Smooth muscle cell (in vitro differentiated cells): ENCODE data around the gene PPP5C. TPM values are rescaled to one million over a fixed set of nuclear protein-coding genes. Genes with fewer than 3 reads are reported as not detected.

ENCODE experiments used
- DNase-seq: peaks from one replicate; lab custom pipeline; 2025; ENCODE audit not compliant: unreplicated experiment; lab: John Stamatoyannopoulos, UW
- H2AFZ ChIP-seq: fragments of 200-600 bp; sonication (generic); 2 replicates; pipeline ENCODE4 v1.6.0; 2016; ENCODE audit warnings: antibody characterized with exemption, low read depth, mild to moderate bottlenecking
- H3F3A ChIP-seq: fragments of 200-600 bp; sonication (generic); 2 replicates; pipeline ENCODE4 v1.6.0; 2017; ENCODE audit warnings: antibody characterized with exemption, low read depth
- H3K27ac ChIP-seq: fragments of 200-600 bp; sonication (generic); 2 replicates; pipeline ENCODE4 v1.5.1; 2016; ENCODE audit warnings: low read depth, mild to moderate bottlenecking
- H3K27me3 ChIP-seq: fragments of 200-600 bp; sonication (generic); 2 replicates; pipeline ENCODE4 v1.6.1; 2016; ENCODE audit warnings: low read depth, mild to moderate bottlenecking
- H3K36me3 ChIP-seq: fragments of 200-600 bp; sonication (generic); 2 replicates; pipeline ENCODE4 v1.5.1; 2016; ENCODE audit warnings: low read depth
- H3K4me1 ChIP-seq: fragments of 200-600 bp; sonication (generic); 2 replicates; pipeline ENCODE4 v1.5.1; 2016; ENCODE audit warnings: low read depth
- H3K4me2 ChIP-seq: fragments of 200-600 bp; sonication (generic); 2 replicates; pipeline ENCODE4 v1.6.0; 2016; ENCODE audit warnings: mild to moderate bottlenecking
- H3K4me3 ChIP-seq: fragments of 200-600 bp; sonication (generic); 2 replicates; pipeline ENCODE4 v1.5.1; 2016; ENCODE audit warnings: mild to moderate bottlenecking
- H3K79me2 ChIP-seq: fragments of 200-600 bp; sonication (generic); 2 replicates; pipeline ENCODE4 v1.6.0; 2016; ENCODE audit warnings: low read depth, mild to moderate bottlenecking
- H3K9ac ChIP-seq: fragments of 200-600 bp; sonication (generic); 2 replicates; pipeline ENCODE4 v1.6.0; 2016; ENCODE audit warnings: low read depth
- H3K9me3 ChIP-seq: fragments of 200-600 bp; sonication (generic); replicated peaks from 2 replicates; pipeline ENCODE4 v1.5.1; 2016; ENCODE audit warnings: low read depth
- H4K20me1 ChIP-seq: fragments of 200-600 bp; sonication (generic); 2 replicates; pipeline ENCODE4 v1.6.0; 2016; ENCODE audit warnings: low read depth
- WGBS: methylation state at CpG from one replicate; pipeline ENCODE4 v1.1.7; 2016; ENCODE audit warnings: low lambda C conversion rate; 5-methylcytosine and 5-hydroxymethylcytosine counted together
- polyA plus RNA-seq: library from polyadenylated mRNA; unstranded; fragments of >200 nt; fragmentation: Nextera tagmentation; extraction: Ambion mirVana; gene quantifications from 2 replicates; pipeline ENCODE4 v1.2.1, GENCODE V29; 2016
- total RNA-seq: library from RNA; depleted of rRNA; stranded (reverse); fragments of >200 nt; gene quantifications from 2 replicates; pipeline ENCODE4 v1.2.3, GENCODE V29; 2014
- TF ChIP-seq, protein P1 (sequence below): fragments of 200-600 bp; sonication (generic); IDR thresholded peaks from 2 replicates; pipeline ENCODE4 v1.5.1; 2017; ENCODE audit warnings: borderline replicate concordance, mild to moderate bottlenecking, antibody characterized with exemption; ENCODE audit not compliant: insufficient read depth, poor library complexity, severe bottlenecking

Gene PPP5C
- total and polyA plus RNA-seq, 2 experiments from 2014 or later, result 44.9 to 57.7 TPM

- TF ChIP-seq, protein P1, sequence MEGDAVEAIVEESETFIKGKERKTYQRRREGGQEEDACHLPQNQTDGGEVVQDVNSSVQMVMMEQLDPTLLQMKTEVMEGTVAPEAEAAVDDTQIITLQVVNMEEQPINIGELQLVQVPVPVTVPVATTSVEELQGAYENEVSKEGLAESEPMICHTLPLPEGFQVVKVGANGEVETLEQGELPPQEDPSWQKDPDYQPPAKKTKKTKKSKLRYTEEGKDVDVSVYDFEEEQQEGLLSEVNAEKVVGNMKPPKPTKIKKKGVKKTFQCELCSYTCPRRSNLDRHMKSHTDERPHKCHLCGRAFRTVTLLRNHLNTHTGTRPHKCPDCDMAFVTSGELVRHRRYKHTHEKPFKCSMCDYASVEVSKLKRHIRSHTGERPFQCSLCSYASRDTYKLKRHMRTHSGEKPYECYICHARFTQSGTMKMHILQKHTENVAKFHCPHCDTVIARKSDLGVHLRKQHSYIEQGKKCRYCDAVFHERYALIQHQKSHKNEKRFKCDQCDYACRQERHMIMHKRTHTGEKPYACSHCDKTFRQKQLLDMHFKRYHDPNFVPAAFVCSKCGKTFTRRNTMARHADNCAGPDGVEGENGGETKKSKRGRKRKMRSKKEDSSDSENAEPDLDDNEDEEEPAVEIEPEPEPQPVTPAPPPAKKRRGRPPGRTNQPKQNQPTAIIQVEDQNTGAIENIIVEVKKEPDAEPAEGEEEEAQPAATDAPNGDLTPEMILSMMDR, result no peak
- Histone ChIP-seq H3K4me2 (peak overlapping the region; percentile 77), H3K9me3 (no peaks in the 10 kb centered on the region), H4K20me1 (peaks cover 55% of the 10 kb centered on the region), H3K27me3 (no peaks in the 10 kb centered on the region), H3K4me3 (peak overlapping the region; percentile 40), H3K9ac (no peak overlapping the region), H3K36me3 (no peaks in the 10 kb centered on the region), H3F3A (peaks cover 12% of the 10 kb centered on the region), H2AFZ (no peak overlapping the region), H3K4me1 (peaks cover 31% of the 10 kb centered on the region), H3K79me2 (peaks cover 34% of the 10 kb centered on the region), H3K27ac (peak overlapping the region; percentile 39)
- peak; percentile 35 for DNase-seq
- 4% methylated on average over 11 of the region's 11 CpGs for WGBS
Observed at GRCh38 chr19:46408664-46409039, 61.8 kb downstream of the PPP5C start.

GRCh38 chr19:46409191-46409590 is 62.3 kb downstream of the PPP5C start:
- peaks cover 17% of the 10 kb centered on the region for H3F3A ChIP-seq
- no peak overlapping the region for H3K4me3 ChIP-seq
- no peak for DNase-seq
- no peak overlapping the region for H2AFZ ChIP-seq
- peaks cover 55% of the 10 kb centered on the region for H4K20me1 ChIP-seq
- H3K9ac ChIP-seq, result no peak overlapping the region
- 38% methylated on average over 3 of the region's 3 CpGs for WGBS
- peak overlapping the region; percentile 36 for H3K27ac ChIP-seq
- H3K27me3 ChIP-seq, result no peaks in the 10 kb centered on the region
- peak overlapping the region; percentile 57 for H3K4me2 ChIP-seq
- H3K79me2 ChIP-seq, result peaks cover 34% of the 10 kb centered on the region
- TF ChIP-seq, protein P1, result no peak
- H3K36me3 ChIP-seq, result no peaks in the 10 kb centered on the region
- peaks cover 31% of the 10 kb centered on the region for H3K4me1 ChIP-seq
- no peaks in the 10 kb centered on the region for H3K9me3 ChIP-seq

GRCh38 chr19:46410205-46411087 is 63.6 kb downstream of the PPP5C start:
- 94% methylated on average over 13 of the region's 13 CpGs for WGBS
- peak overlapping the region; percentile 92 for H3K4me3 ChIP-seq
- TF ChIP-seq, protein P1, result no peak
- peaks cover 24% of the 10 kb centered on the region for H3K4me1 ChIP-seq
- H3F3A ChIP-seq, result peaks cover 25% of the 10 kb centered on the region
- H3K9me3 ChIP-seq, result no peaks in the 10 kb centered on the region
- peak overlapping the region; percentile 99 for H3K4me2 ChIP-seq
- H3K27ac ChIP-seq, result peak overlapping the region; percentile 32
- DNase-seq, result no peak
- peaks cover 55% of the 10 kb centered on the region for H4K20me1 ChIP-seq
- H3K36me3 ChIP-seq, result no peaks in the 10 kb centered on the region
- peaks cover 34% of the 10 kb centered on the region for H3K79me2 ChIP-seq
- no peaks in the 10 kb centered on the region for H3K27me3 ChIP-seq
- H3K9ac ChIP-seq, result no peak overlapping the region
- H2AFZ ChIP-seq, result no peak overlapping the region
